MM.1S (cell line): ENCODE measurements around the gene DTX3L.

Experiments
- DNase-seq: peaks from one replicate; pipeline ENCODE4 v3.0.0-alpha.2; 2015
- H2AFZ ChIP-seq: fragments of 300-600 bp; sonication (generic); 2 replicates; pipeline ENCODE4 v1.6.0; 2016; ENCODE audit warnings: antibody characterized with exemption, low read length
- H3F3A ChIP-seq: fragments of 300-600 bp; sonication (generic); 2 replicates; pipeline ENCODE4 v1.6.1; 2016; ENCODE audit warnings: mild to moderate bottlenecking, antibody characterized with exemption, low read length, moderate library complexity, mixed read lengths; ENCODE audit not compliant: insufficient read depth
- H3K27ac ChIP-seq: fragments of 300-600 bp; sonication (generic); 2 replicates; pipeline ENCODE4 v1.5.1; 2016; ENCODE audit warnings: mild to moderate bottlenecking, low read length
- H3K27me3 ChIP-seq: fragments of 300-600 bp; sonication (generic); replicated peaks from 2 replicates; pipeline ENCODE4 v1.6.0; 2016; ENCODE audit warnings: low read length; ENCODE audit not compliant: insufficient read depth
- H3K36me3 ChIP-seq: fragments of 300-600 bp; sonication (generic); replicated peaks from 2 replicates; pipeline ENCODE4 v1.6.1; 2016; ENCODE audit warnings: mild to moderate bottlenecking, low read length, mixed read lengths; ENCODE audit not compliant: insufficient read depth
- H3K4me1 ChIP-seq: fragments of 300-600 bp; sonication (generic); 2 replicates; pipeline ENCODE4 v1.6.1; 2016; ENCODE audit warnings: low read length, mixed read lengths
- H3K4me2 ChIP-seq: fragments of 300-600 bp; sonication (generic); 2 replicates; pipeline ENCODE4 v1.6.0; 2016; ENCODE audit warnings: low read depth, low read length
- H3K4me3 ChIP-seq: fragments of 300-600 bp; sonication (generic); 2 replicates; pipeline ENCODE4 v1.5.1; 2016; ENCODE audit warnings: low read length, mixed read lengths
- H3K79me2 ChIP-seq: fragments of 300-600 bp; sonication (generic); 2 replicates; pipeline ENCODE4 v1.6.1; 2016; ENCODE audit warnings: mixed run types, low read length, mixed read lengths
- H3K9ac ChIP-seq: fragments of 300-600 bp; sonication (generic); 2 replicates; pipeline ENCODE4 v1.6.1; 2016; ENCODE audit warnings: low read length, mixed read lengths
- H3K9me2 ChIP-seq: fragments of 300-600 bp; sonication (generic); replicated peaks from 2 replicates; pipeline ENCODE4 v1.6.1; 2016; ENCODE audit warnings: mild to moderate bottlenecking, low read length, mixed read lengths; ENCODE audit not compliant: insufficient read depth
- H3K9me3 ChIP-seq: fragments of 300-600 bp; sonication (generic); replicated peaks from 2 replicates; pipeline ENCODE4 v1.6.1; 2016; ENCODE audit warnings: mild to moderate bottlenecking, low read length, mixed read lengths; ENCODE audit not compliant: insufficient read depth
- H4K20me1 ChIP-seq: fragments of 300-600 bp; sonication (generic); 2 replicates; pipeline ENCODE4 v1.6.1; 2016; ENCODE audit warnings: mild to moderate bottlenecking, low read length, moderate library complexity, mixed read lengths; ENCODE audit not compliant: insufficient read depth
- EZH2 ChIP-seq: fragments of 300-600 bp; sonication (generic); optimal IDR thresholded peaks from 2 replicates; pipeline ENCODE3; 2017; ENCODE audit warnings: low read depth, mild to moderate bottlenecking, antibody characterized with exemption, low read length, mixed read lengths
- EZH2phosphoT487 ChIP-seq: fragments of 300-600 bp; sonication (generic); IDR thresholded peaks from 2 replicates; pipeline ENCODE4 v1.6.1; 2018; ENCODE audit warnings: antibody characterized with exemption, low read length
- TF ChIP-seq, protein P1 (sequence below): fragments of 300-600 bp; sonication (generic); IDR thresholded peaks from 2 replicates; pipeline ENCODE4 v1.5.1; 2016; ENCODE audit warnings: antibody characterized with exemption, low read length, mixed read lengths

Gene DTX3L

DNA sequence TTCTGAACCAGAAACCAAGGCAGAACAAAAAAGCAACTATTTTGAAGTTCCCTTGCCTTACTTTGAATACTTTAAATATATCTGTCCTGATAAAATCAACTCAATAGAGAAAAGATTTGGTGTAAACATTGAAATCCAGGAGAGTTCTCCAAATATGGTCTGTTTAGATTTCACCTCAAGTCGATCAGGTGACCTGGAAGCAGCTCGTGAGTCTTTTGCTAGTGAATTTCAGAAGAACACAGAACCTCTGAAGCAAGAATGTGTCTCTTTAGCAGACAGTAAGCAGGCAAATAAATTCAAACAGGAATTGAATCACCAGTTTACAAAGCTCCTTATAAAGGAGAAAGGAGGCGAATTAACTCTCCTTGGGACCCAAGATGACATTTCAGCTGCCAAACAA is 4.6 kb downstream of the DTX3L start:
- H3K36me3 ChIP-seq = no peaks in the 10 kb centered on the region
- no peak overlapping the region for H3K4me3 ChIP-seq
- H3K27ac ChIP-seq = no peak overlapping the region
- no peaks in the 10 kb centered on the region for H3K79me2 ChIP-seq
- no peak overlapping the region for H2AFZ ChIP-seq
- TF ChIP-seq EZH2 (no peak), EZH2phosphoT487 (no peak)
- TF ChIP-seq, protein P1, sequence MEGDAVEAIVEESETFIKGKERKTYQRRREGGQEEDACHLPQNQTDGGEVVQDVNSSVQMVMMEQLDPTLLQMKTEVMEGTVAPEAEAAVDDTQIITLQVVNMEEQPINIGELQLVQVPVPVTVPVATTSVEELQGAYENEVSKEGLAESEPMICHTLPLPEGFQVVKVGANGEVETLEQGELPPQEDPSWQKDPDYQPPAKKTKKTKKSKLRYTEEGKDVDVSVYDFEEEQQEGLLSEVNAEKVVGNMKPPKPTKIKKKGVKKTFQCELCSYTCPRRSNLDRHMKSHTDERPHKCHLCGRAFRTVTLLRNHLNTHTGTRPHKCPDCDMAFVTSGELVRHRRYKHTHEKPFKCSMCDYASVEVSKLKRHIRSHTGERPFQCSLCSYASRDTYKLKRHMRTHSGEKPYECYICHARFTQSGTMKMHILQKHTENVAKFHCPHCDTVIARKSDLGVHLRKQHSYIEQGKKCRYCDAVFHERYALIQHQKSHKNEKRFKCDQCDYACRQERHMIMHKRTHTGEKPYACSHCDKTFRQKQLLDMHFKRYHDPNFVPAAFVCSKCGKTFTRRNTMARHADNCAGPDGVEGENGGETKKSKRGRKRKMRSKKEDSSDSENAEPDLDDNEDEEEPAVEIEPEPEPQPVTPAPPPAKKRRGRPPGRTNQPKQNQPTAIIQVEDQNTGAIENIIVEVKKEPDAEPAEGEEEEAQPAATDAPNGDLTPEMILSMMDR = no peak
- H4K20me1 ChIP-seq = no peaks in the 10 kb centered on the region
- H3K9me2 ChIP-seq = no peaks in the 10 kb centered on the region
- no peaks in the 10 kb centered on the region for H3K4me1 ChIP-seq
- H3K9ac ChIP-seq = no peak overlapping the region
- DNase-seq = no peak
- no peak overlapping the region for H3K4me2 ChIP-seq
- no peaks in the 10 kb centered on the region for H3K27me3 ChIP-seq
- H3K9me3 ChIP-seq = no peaks in the 10 kb centered on the region
- H3F3A ChIP-seq = no peaks in the 10 kb centered on the region

DNA sequence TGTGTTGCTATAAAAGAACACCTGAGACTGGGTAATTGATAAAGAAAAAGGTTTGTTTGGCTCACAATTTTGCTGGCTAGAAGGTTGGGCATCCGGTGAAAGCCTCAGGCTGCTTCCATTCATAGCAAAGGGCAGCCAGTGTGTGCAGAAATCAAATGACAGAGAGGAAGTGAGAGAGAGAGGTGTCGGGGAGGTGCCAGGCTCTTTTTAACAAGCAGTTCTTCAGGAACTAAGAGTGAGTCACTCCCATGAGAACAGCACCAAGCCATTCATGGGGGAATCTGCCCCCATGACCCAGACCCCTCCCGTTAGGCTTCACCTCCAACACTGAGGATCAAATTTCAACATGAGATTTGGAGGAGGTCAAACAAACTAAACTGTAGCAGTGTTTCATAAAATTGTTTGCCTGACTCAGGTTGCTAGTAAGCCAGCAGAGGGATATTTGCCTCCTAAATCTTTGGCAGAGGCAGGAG is 8.8 kb downstream of the DTX3L start:
- H3K27me3 ChIP-seq = no peaks in the 10 kb centered on the region
- no peaks in the 10 kb centered on the region for H3K36me3 ChIP-seq
- no peak overlapping the region for H3K4me3 ChIP-seq
- no peak overlapping the region for H3K27ac ChIP-seq
- H2AFZ ChIP-seq = no peak overlapping the region
- no peaks in the 10 kb centered on the region for H3F3A ChIP-seq
- no peak overlapping the region for H3K9ac ChIP-seq
- H3K9me3 ChIP-seq = no peaks in the 10 kb centered on the region
- DNase-seq = no peak
- H3K9me2 ChIP-seq = no peaks in the 10 kb centered on the region
- H3K79me2 ChIP-seq = no peaks in the 10 kb centered on the region
- H3K4me2 ChIP-seq = no peak overlapping the region
- H4K20me1 ChIP-seq = no peaks in the 10 kb centered on the region
- H3K4me1 ChIP-seq = no peaks in the 10 kb centered on the region
- TF ChIP-seq EZH2 (no peak), EZH2phosphoT487 (no peak)
- TF ChIP-seq, protein P1 = no peak

DNA sequence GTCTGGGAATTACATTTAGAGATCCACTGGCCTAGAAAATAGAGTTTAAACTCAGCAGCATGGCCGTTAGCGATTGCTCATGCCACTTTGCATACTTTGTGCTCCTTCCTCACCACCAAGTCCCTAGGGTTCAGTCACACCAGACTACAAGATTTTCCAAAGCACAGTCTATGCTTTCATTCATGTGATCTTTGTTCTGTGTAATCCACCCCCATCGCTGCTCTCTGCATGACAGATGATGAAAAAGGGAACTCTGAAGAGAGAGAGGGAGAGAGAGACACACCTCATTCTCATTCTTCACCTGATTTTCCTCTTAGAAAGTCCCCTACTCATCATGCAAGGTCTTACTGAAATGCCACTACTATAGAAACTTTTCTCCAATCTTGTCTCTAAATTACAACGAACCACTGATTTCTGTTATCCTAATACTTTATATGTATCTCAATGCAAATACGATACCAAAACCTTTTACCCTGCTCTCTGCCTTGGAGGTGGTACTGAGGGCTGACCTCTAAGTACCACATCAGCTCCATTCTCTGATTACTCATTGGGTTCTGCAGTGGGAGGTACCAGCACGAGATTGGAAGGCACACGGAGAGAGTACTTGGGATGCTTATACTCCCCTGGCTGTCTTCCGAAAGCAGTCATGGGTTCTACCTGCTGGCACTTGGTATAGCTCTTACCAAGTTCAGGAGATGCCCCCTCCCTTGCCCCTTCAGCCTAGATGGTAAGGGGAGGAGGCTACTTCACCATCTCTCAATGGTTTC is 12.2 kb downstream of the DTX3L start:
- DNase-seq = no peak
- H3K27ac ChIP-seq = no peak overlapping the region
- no peaks in the 10 kb centered on the region for H3K79me2 ChIP-seq
- no peaks in the 10 kb centered on the region for H3K27me3 ChIP-seq
- H3K4me1 ChIP-seq = no peaks in the 10 kb centered on the region
- H4K20me1 ChIP-seq = no peaks in the 10 kb centered on the region
- H3F3A ChIP-seq = no peaks in the 10 kb centered on the region
- no peak overlapping the region for H3K9ac ChIP-seq
- no peaks in the 10 kb centered on the region for H3K9me2 ChIP-seq
- H3K36me3 ChIP-seq = no peaks in the 10 kb centered on the region
- no peak overlapping the region for H3K4me3 ChIP-seq
- no peaks in the 10 kb centered on the region for H3K9me3 ChIP-seq
- no peak overlapping the region for H3K4me2 ChIP-seq
- no peak overlapping the region for H2AFZ ChIP-seq
- TF ChIP-seq EZH2phosphoT487 (no peak), EZH2 (no peak)
- TF ChIP-seq, protein P1 = no peak
